ENCODE results near the gene CREB5.

- TF ChIP-seq CTCF (IDR thresholded peaks at IDR 0.05) (no peak), EP300 (IDR thresholded peaks at IDR 0.05) (no peak), POLR2A (IDR thresholded peaks at IDR 0.05) (no peak)
These were observed 169.9 kb downstream of the CREB5 start for GRCh38 chr7:28582226-28582625.
